Mucosa of gallbladder (tissue), 1 donor: Measurements from ENCODE around the gene SMCO4. TPM values are rescaled to one million over a fixed set of nuclear protein-coding genes. Genes with fewer than 3 reads are reported as not detected.
A peak's percentile ranks its signal among the peaks of the same experiment; 100 is the strongest.
"Not testable (repeated sequence)": the region's sequence is repeated elsewhere in the genome, so short reads cannot be mapped to it uniquely, and the experiment has no call there.

Experiments used
- DNase-seq: peaks from one replicate; pipeline ENCODE4 v3.0.0-alpha.2; 2020; ENCODE audit warnings: low spot score
- total RNA-seq: library from RNA; stranded (reverse); gene quantifications from one replicate; pipeline ENCODE4 v1.2.1, GENCODE V29; 2021
- donor health status: DM: no; HTN: no; CAD: no.

SMCO4 gene
- total RNA-seq, result 62.4 TPM

GRCh38 chr11:93543292-93543977 lies at the start of gene SMCO4:
SMCO4 (minus strand) TSS chr11:93543391; CDS start chr11:93479189, 64,202 bp downstream.
- DNase-seq, result peak; percentile 87

DNA sequence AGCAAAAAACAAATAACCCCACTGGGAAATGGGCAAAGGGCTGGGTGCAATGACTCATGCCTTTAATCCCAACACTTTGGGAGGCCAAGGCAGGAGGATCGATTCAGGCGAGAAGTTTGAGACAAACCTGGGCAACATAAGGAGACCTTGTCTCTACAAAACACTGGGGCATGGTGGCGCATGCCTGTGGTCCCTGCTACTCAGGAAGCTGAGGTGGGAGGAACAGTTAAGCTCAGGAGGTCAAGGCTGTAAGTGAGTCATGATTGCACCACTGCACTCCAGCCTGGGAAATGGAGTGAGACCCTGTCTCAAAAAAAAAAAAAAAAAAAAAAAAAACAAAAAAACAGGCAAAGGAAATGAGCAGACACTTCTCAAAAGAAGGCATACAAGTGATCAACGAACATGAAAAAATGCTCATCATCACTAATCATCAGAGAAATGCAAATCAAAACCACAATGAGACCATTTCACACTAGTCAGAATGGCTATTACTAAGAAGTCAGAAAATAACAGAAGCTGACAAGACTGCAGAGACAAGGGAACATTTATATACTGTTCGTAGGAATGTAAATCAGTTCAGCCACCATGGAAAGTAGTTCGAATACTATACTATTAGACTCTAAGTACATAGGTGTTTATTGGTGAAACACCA lies 48.2 kb upstream of the SMCO4 start:
- DNase-seq, result no peak

DNA sequence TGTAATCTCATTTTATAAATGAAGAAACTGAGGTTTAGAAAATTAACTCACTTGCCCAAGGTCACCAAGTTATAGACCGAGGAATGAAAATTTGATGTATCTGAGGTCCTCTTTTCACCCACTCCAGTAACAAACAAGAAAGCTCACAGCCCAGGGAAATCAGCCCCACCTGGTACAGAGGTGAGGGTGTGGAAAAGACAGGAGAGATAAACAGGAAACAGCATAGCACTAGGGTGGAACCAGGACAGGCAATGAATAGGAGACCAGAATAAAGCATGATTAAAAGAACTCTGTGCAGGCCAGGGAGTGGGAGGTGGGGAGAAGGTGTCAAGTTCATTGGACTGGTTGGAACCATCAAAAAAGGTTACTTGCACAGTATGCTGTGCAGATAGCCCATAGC lies 46.2 kb upstream of the SMCO4 start:
- peak; percentile 36 for DNase-seq

- no peak for DNase-seq
These were observed 44.8 kb upstream of the SMCO4 start for GRCh38 chr11:93587858-93588581.

DNA sequence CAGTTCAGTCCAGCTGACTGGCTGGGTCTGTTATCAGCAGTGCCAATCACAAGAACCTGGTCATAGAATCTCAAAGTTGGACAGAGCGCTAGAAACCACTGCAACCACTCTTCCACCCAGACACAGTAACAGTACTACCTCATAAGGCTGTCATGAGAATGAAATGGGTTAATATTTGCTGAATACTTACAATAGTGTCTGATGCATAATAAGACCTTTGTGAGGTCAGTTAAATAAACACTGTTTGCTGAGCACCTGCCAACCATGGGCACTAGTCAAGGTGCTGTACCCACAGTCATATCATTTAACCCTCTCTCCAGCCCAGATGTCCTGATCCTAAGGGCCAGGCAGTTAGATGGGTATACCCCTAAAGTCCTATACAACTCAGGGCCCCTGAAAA lies 44.2 kb upstream of the SMCO4 start:
- DNase-seq, result not testable (repeated sequence)

GRCh38 chr11:93585758-93586157 lies 42.6 kb upstream of the SMCO4 start:
- peak; percentile 27 for DNase-seq

DNA sequence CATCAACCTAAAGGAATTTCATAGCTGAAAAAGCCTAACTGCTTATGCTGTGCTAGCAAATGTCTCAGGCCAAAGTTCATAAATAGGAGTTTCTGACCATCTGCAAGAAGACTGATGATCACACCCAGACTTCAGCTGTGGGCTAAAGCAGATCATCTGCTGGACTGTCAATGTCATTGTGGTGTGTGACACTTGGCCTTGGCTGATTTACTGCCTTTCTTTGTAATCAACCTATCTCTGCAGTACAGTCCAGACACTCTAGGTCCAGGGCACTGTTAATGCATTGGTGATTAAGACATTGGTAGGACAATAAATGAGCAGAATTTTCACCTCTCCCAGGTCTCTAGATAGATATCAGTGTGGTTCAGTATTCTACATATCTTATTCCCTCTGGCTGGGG lies 40.3 kb upstream of the SMCO4 start:
- DNase-seq, result no peak

DNA sequence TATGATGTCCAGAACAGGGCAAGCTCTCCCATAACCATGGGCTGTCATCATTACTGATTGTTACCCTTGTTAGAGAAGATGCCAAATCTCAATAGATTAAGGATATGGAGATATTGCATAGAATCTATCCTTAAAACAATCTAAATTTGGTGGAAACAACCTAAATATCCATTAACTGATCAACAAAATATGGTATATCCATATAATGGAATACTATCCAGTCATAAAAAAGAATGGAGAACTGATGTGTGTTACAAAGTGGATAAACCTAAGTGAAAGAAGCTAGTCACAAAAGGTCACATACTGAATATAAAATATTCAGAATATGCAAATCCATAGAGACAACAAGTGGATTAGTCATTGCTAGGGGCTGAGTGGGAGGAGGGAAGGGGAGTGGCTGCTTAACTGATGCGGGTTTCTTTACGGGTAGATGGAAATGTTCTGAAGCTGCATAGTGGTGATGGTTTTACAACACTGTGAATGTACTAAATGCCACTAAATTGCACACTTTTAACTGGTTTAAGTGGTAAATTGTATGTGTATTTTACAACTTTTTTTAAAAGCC lies 36.1 kb upstream of the SMCO4 start:
- DNase-seq, result no peak

GRCh38 chr11:93577286-93577685 lies 34.1 kb upstream of the SMCO4 start:
- DNase-seq, result no peak

DNA sequence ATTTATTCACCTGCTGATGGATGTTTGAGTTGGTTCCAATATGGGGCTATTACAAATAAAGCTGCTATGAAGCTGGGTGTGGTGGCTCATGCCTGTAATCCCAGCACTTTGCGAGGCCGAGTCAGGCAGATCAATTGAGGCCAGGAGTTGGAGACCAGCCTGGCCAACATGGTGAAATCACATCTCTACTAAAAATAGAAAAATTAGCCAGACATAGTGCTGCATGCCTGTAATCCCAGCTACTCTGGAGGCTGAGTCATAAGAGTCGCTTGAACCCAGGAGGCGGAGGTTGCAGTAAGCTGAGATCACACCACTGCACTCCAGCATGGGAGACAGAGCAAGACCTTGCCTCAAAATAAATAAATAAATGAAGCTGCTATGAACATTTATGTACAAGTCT lies 33.7 kb upstream of the SMCO4 start:
- DNase-seq, result not testable (repeated sequence)

DNA sequence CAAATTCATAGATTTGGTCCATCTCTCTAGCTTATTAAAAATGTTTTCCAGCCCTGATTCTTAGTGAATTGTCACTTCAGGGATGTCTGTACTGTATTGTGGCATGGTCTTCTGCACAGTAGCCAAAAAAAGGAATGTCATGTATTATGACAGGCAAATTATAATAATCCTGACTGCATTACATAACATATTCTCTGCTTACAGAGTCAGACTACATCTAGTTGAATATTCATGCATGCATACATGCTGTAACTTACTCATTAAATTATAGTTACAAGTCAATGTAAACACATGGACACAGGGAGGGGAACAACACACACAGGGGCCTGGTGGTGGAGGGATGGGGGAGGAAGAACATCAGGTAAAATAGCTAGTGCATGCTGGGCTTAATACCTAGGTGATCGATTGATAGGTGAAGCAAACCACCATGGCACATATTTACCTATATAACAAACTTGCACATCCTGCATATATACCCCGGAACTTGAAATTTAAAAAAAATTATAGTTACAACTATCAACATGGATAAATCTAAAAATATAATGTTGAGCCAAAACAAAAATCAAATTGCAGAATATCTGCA lies 31.5 kb upstream of the SMCO4 start:
- no peak for DNase-seq

DNA sequence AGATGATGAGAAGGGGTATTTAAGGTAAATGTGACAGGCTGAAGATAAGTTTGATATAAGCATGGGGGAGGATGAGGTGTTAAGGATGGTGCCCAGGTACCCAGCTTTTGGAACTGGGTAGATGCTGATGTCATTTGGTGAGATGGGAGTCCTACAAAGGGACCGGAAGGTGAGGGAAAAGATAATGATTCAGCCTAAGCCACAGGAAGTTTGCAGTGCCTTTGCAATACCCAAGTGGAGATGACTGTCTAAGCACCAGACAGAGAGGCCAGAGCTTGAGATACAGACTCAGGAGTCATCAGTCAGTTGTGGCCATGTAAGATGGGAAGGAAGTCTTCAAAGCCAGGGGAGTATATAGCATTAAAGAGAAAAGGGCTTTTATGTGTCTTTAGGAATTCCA lies 30.0 kb upstream of the SMCO4 start:
- no peak for DNase-seq

- DNase-seq, result no peak
These were observed 29.4 kb upstream of the SMCO4 start for GRCh38 chr11:93572621-93573020.

DNA sequence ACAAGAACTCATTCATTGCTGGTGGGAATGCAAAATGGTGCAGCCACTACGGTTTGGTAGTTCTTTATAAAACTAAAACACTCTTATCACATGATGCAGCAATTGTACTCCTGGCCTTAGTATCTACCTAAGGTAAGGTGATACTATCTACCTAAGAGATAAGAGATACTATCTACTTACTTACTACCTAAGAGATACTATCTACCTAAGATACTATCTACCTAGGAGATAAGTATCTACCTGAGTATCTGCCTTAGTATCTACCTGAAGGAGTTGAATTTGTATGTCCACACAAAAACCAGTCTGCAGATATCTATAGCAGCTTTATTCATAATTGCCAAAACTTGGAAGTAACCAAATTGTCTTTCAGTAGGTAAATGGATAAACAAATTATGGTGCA lies 29.0 kb upstream of the SMCO4 start:
- DNase-seq, result no peak

DNA sequence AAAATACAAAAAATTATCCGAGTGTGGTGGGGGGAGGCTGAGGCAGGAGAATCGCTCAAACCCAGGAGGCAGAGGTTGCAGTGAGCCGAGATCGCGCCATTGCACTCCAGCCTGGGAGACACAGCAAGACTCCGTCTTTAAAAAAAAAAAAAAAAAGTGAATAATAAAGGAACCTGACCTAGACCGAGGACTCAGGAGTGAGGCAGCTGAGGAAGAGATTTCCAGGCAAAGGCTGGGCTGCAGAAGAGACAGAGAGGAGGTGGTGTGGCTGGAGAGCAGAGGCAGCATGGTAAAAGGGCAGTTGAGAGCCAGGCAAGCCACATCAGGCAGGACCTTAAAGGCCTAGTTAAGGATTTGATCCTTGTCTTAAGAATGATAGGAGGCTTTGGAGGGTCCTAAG lies 28.4 kb upstream of the SMCO4 start:
- no peak for DNase-seq

DNA sequence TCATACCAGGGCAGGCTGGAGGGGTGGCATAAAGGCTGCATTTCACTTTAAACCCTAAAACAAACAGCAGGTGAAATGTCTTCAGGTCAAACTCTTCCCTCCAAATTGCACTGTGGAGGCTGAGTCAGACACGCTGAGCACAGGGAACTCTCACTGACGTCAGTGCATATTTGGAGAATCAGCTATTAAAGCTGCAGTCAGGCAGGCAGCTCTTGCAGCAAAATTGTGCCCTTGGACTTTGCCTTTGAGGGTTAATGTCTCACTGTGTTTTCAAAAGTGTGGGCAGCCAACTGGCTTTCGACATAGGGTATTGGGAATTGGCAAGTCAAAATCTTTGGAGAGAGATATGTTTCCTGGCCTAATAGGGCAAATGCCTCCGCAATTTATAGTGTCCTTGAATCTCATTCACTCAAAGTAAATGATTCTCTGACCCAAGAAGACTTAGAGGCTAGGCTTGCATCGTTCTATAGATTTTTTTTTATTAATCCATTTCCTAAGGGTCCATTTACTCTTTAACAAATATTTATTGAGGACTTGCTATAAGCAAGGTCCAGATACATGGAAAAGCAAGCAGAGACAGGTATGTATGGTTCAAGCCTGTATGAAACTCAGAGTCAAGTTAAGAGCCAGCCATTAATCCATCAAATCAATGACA lies 27.7 kb upstream of the SMCO4 start:
- DNase-seq, result peak; percentile 77

DNA sequence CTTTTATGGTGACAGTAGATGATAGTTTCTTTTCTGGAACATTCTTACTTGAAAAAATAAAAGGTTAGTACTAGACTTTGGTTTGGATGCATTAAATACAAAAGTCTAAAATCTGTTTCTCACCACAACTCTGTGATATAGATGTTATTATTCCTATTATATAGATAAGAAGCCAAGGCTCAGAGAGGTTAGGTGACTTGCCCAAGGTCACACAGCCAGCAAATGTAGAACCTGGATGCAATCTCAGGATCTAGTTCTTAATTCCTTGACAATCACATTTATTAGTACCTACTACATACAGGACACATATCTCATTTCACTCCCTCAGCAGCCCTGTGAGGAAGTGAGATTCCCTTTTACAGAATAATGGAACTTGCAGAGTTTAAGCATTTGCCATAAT lies 26.3 kb upstream of the SMCO4 start:
- DNase-seq, result no peak

- no peak for DNase-seq
These were observed 25.5 kb upstream of the SMCO4 start for GRCh38 chr11:93568726-93569125.

DNA sequence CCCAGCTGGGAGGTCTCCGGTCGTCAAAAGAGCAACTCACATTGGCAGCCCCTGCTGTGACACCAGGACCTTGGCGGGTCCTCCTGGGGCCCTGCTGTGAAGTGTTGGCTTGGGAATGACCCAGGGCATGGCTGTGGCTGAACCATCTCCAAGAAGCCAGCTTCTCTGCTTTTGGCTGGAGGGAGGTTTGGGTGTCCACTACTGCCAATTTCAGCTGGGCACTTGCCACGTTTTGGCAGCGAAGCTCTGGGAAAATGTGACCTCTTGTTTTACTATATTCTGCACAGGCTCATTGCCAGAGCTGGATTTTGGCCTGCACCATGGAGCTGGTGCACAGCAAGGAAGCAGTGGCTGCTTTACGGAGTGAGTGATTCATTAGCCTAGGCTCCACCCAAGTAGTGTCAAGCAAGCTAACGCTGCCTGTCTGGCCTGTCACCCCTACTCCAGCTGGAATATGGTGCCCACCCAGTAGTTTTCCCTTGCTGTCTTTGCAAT lies 24.3 kb upstream of the SMCO4 start:
- peak; percentile 69 for DNase-seq

GRCh38 chr11:93564895-93565294 lies 21.7 kb upstream of the SMCO4 start:
- DNase-seq, result no peak

DNA sequence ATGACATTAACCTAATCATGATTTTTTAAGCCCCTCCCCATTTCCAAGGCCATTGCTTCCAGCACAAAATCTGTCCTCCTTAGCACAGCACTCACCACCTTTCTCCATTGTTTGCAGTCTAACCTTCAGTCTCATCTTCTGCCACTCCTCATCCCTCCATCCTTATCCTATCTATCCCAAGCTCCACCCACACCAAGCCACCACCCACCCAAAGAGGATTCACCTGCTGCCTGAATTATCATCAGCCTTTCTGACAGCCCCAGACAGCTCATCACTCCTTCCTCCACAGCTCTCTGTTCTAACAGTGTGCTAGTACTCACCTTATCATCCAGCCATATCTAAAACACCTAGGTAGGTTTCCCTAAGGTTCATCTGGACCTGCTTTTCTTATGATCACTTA lies 20.7 kb upstream of the SMCO4 start:
- DNase-seq, result no peak
